Thyroid gland (tissue), 4 donors: ENCODE data around the gene SCAMP3. TPM values are rescaled to one million over a fixed set of nuclear protein-coding genes. Genes with fewer than 3 reads are reported as not detected.

Source experiments
- DNase-seq, 2 donors: peaks; one replicate each; pipeline ENCODE4 v3.0.0-alpha.2; 2019
- H3K27ac ChIP-seq, 3 donors: fragments of 200-600 bp; sonication (generic); 1 replicate in 2 of 3; 2 replicates in 1 of 3; pipeline ENCODE4 v1.5.1; 2016 to 2019; ENCODE audit warnings: mild to moderate bottlenecking in 1 of 3, moderate library complexity in 1 of 3
- H3K27me3 ChIP-seq: fragments of 200-600 bp; sonication (generic); one replicate; pipeline ENCODE4 v1.5.1; 2019
- H3K36me3 ChIP-seq, 2 donors: fragments of 200-600 bp; sonication (generic); one replicate each; pipeline ENCODE4 v1.5.1; 2016 to 2019
- H3K4me1 ChIP-seq, 2 donors: fragments of 200-600 bp; sonication (generic); one replicate each; pipeline ENCODE4 v1.5.1; 2017 to 2019
- H3K4me3 ChIP-seq, 3 donors: fragments of 200-600 bp; sonication (generic); replicated peaks in 1 of 3; 1 replicate in 2 of 3; 2 replicates in 1 of 3; pipeline ENCODE4 v1.5.1; 2016; ENCODE audit warnings: mild to moderate bottlenecking in 1 of 3
- H3K9me3 ChIP-seq: fragments of 200-600 bp; sonication (generic); one replicate; pipeline ENCODE4 v1.5.1; 2017
- CTCF ChIP-seq, 6 experiments: fragments of 200-600 bp in 3 of 6; fragments of 450-650 bp in 3 of 6; sonication (generic) in 3 of 6; IDR thresholded peaks; one replicate each; pipeline ENCODE4 v1.5.1; 2016 to 2019; ENCODE audit warnings: antibody characterized with exemption in 6 of 6, mild to moderate bottlenecking in 2 of 6, inconsistent platforms in 1 of 6, moderate library complexity in 1 of 6
- POLR2A ChIP-seq, 2 donors: fragments of 450-650 bp; IDR thresholded peaks; one replicate each; pipeline ENCODE4 v1.6.1; 2017; ENCODE audit warnings: antibody characterized with exemption in 2 of 2, mild to moderate bottlenecking in 2 of 2, moderate library complexity in 1 of 2
- WGBS, 2 donors: methylation state at CpG; one replicate each; pipeline ENCODE4 v1.1.5; 2017; 5-methylcytosine and 5-hydroxymethylcytosine counted together
- intact Hi-C: fragments of 100-400 bp; cut with DNase I; formaldehyde crosslinking; loops from one replicate; pipeline ENCODE4 v1.15.1; 2023
- total RNA-seq, 4 donors: library from RNA; depleted of rRNA; stranded (reverse); fragments of >200 nt; gene quantifications; one replicate each; pipeline ENCODE4 v1.2.3, GENCODE V29; 2016

SCAMP3 gene
- total RNA-seq, 4 donors from 2014 or later, result 51.9 to 73.5 (median 62.7) TPM

DNA sequence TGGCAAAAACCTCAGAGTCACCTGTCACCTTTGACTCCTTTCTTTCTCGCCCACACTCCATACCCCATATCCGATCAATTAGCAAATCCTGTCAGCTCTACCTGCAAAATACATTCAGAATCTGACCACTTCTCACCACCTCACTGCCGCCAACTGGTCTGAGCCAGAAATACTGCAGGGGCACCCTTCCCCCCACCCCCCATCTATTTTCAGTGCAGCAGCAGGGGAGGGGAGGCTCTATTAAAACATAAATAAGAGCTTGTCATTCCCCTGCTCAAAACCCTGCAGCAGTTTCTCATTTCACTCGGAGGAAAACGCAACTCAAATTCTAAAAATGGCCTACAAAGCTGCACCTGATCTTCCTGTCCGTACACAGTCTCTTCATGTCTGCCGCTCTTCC lies 35.2 kb upstream of the SCAMP3 start:
- WGBS, 2 donors, result 56 to 62% methylated on average over 7 of the region's 7 CpGs
- H3K9me3 ChIP-seq, result no peaks in the 10 kb centered on the region
- no peaks in the 10 kb centered on the region for H3K36me3 ChIP-seq
- no peak for TF ChIP-seq CTCF (IDR thresholded peaks at IDR 0.05)
- no peak for TF ChIP-seq POLR2A (IDR thresholded peaks at IDR 0.05)
- peaks cover 8% of the 10 kb centered on the region for H3K27me3 ChIP-seq
- peaks cover 5% of the 10 kb centered on the region in 2 donors for H3K4me1 ChIP-seq
- no peak for DNase-seq
- no peak overlapping the region for H3K27ac ChIP-seq
- intact Hi-C loops, result no loop called here
- no peak overlapping the region for H3K4me3 ChIP-seq

GRCh38 chr1:155296661-155297060 lies 34.5 kb upstream of the SCAMP3 start:
- 87 to 90% methylated on average over 3 of the region's 3 CpGs for WGBS, 2 donors
- DNase-seq, result no peak
- Histone ChIP-seq H3K27me3 (peaks cover 8% of the 10 kb centered on the region), H3K4me3 (no peak overlapping the region), H3K9me3 (no peaks in the 10 kb centered on the region), H3K4me1 (peaks cover 5% of the 10 kb centered on the region in 2 donors), H3K36me3 (no peaks in the 10 kb centered on the region), H3K27ac (no peak overlapping the region)
- TF ChIP-seq CTCF (IDR thresholded peaks at IDR 0.05), result no peak
- TF ChIP-seq POLR2A (IDR thresholded peaks at IDR 0.05), result no peak
- intact Hi-C loops, result no loop called here

- intact Hi-C loops, result no loop called here
- no peak for DNase-seq
- Histone ChIP-seq H3K4me1 (peaks cover 5% of the 10 kb centered on the region in 2 donors), H3K4me3 (no peak overlapping the region), H3K27me3 (peaks cover 8% of the 10 kb centered on the region), H3K36me3 (no peaks in the 10 kb centered on the region), H3K9me3 (no peaks in the 10 kb centered on the region), H3K27ac (no peak overlapping the region)
- 71 to 83% methylated on average over 7 of the region's 7 CpGs for WGBS, 2 donors
- no peak for TF ChIP-seq POLR2A (IDR thresholded peaks at IDR 0.05)
- no peak for TF ChIP-seq CTCF (IDR thresholded peaks at IDR 0.05)
Observed at GRCh38 chr1:155295942-155296267, 33.7 kb upstream of the SCAMP3 start.

DNA sequence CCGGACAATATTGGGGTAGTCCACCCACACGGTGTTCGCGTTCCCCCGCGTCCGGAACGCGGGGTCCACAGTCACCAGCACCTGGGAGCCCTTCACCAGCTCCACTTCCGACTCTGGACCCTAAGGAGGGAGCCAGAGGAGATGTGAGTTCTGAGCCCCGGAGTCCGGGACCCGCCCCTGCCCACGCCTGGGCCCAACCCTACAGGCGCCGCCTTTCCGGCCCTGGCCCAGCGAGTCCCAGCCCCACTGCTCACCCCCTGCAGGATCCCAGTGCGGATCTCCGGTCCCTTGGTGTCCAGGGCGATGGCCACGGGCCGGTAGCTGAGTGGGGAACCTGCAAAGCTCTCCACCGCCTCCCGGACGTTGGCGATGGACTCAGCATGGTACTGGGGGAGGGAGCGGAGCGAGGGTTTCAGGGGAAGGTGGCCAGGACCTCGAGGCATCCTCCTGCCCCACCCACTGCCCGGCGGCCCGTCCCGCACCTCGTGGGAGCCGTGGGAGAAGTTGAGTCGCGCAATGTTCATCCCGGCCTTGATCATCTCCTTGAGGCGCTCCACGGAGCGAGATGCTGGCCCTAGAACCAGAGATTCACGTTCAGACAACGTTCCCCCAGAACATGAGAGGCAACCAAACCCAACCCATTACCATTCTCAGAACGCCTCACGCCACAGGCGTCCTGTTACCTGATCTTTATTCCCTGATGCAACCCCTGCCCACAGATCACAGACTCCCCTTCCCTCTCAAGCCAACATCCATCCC lies 33.2 kb upstream of the SCAMP3 start:
- intact Hi-C loops, result no loop called here
- no peak overlapping the region for H3K27ac ChIP-seq
- H3K9me3 ChIP-seq, result no peaks in the 10 kb centered on the region
- H3K36me3 ChIP-seq, result no peaks in the 10 kb centered on the region
- TF ChIP-seq POLR2A (IDR thresholded peaks at IDR 0.05) (no peak), CTCF (IDR thresholded peaks at IDR 0.05) (no peak)
- WGBS, 2 donors, result 11 to 17% methylated on average over 24 to 29 of the region's 47 CpGs
- no peak for DNase-seq
- H3K4me3 ChIP-seq, result no peak overlapping the region
- peaks cover 5% of the 10 kb centered on the region in 2 donors for H3K4me1 ChIP-seq
- peaks cover 8% of the 10 kb centered on the region for H3K27me3 ChIP-seq

- H3K36me3 ChIP-seq, result no peaks in the 10 kb centered on the region
- H3K4me1 ChIP-seq, result peaks cover 5% of the 10 kb centered on the region in 2 donors
- 28 to 30% methylated on average over 27 to 33 of the region's 46 CpGs for WGBS, 2 donors
- intact Hi-C loops, result no loop called here
- H3K27me3 ChIP-seq, result peaks cover 8% of the 10 kb centered on the region
- H3K27ac ChIP-seq, result no peak overlapping the region
- H3K9me3 ChIP-seq, result no peaks in the 10 kb centered on the region
- no peak for TF ChIP-seq CTCF (IDR thresholded peaks at IDR 0.05)
- no peak for TF ChIP-seq POLR2A (IDR thresholded peaks at IDR 0.05)
- no peak for DNase-seq
- no peak overlapping the region for H3K4me3 ChIP-seq
Observed at GRCh38 chr1:155294520-155295182, 32.5 kb upstream of the SCAMP3 start.
